ENCODE measurements around the gene CCDC38.
A peak's percentile ranks its signal among the peaks of the same experiment; 100 is the strongest.

Gene CCDC38

DNA sequence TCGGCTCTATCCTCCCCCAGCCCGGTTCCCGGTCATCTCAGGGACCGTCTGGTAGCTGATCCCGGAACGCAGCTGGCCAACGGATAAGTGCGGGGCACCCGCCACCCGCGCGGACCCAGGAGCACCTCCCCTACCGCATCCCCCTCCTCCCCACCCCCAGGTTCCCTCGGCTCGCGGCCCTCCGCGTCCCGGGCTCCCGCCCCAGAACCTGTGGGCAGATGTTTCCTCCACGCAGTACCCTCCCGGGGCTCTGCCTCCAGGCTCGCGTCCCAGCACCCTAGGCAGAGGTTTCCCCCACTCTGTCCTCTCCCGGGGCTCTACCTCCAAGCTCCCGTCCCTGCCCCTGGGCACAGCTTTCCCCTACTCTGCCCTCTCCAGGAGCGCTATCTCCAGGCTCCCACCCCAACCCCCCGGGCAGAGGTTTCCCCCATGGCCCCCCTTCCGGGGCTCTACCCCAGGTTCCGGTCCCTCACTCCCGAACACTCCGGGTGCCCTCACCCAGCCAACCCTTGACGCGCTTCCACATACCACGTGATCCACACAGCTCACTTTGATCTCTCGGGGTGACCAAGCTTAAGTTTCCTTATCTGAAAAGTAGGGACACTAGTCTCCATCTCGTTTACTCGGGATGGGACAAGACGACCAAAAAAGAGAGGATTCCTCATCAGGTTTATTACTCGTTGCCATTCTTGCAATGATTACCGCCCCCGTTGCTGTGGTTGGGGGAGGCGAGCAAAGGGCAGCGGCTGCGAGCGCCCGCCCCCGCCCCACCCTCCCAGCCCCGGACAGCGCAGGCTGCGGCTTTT, at the start of gene CCDC38:
Gene CCDC38, minus strand, starts transcription at position 91 of the 806 bp plus-strand sequence. CDS start 6,105 bp downstream, outside the sequence.
- H3K4me3 Mint-ChIP-seq: peak within 1 kb of the TSS; percentile 96
- H3K27me3 Mint-ChIP-seq: no peaks in the 10 kb centered on the region
- no peaks in the 10 kb centered on the region for H3K36me3 Mint-ChIP-seq
- peak within 1 kb of the TSS; percentile 94 for H3K27ac Mint-ChIP-seq
- peaks cover 8% of the 10 kb centered on the region for H3K4me1 Mint-ChIP-seq
- no peaks in the 10 kb centered on the region for H3K9me3 Mint-ChIP-seq

DNA sequence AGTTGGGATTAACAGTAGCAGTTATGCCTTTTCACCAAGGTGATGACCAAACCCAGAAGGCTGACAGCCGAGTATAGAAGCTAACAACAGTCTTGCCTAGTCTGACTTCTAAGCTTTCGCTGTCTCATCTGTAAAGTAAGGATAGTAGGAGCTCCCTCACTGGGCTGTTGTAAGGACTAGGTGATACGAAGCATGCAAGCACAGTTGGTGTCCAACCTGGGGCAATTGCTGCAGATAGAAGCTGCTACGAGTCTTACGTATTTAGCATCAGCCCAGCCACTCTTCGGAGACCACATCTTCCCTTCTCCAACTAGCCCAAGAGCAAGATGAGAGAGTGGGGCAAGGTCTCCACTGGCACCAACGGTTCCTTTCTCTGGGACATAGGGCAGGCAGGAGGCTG, 47.7 kb upstream of the CCDC38 start:
- Mint-ChIP-seq H3K27ac (no peak overlapping the region), H3K9me3 (no peaks in the 10 kb centered on the region), H3K4me3 (no peak overlapping the region), H3K27me3 (no peaks in the 10 kb centered on the region), H3K36me3 (no peaks in the 10 kb centered on the region), H3K4me1 (no peaks in the 10 kb centered on the region)

DNA sequence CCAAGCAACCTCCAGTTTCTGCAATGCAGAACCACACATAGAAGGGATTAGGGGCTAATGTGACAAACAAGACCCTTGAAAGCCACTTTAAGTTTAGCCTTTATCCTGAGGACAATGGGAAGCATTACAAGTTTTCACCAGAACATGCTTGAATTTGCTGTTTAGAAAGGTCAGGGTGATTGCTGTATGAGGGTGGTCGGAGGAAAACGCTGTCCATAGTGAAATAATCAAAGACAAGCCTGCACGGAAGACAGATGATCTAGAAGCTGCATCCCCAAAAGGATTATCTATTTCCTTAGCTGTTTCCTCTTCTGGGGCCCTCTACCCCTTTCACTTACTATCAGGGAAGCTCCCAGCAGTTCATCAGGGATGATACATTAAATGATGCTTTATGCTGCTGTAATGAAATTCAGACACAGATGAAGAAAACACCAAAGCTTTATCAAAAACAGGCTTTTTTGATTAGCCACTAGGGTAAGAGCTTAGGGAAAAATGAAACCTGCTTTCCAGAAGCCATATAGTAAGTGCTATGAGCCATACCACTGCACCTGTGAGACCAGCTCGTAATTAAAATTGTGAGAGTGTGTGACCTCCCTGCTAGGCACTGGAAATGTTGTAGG, 47.2 kb upstream of the CCDC38 start:
- no peak overlapping the region for H3K27ac Mint-ChIP-seq
- no peak overlapping the region for H3K4me3 Mint-ChIP-seq
- H3K27me3 Mint-ChIP-seq: no peaks in the 10 kb centered on the region
- H3K4me1 Mint-ChIP-seq: no peaks in the 10 kb centered on the region
- no peaks in the 10 kb centered on the region for H3K9me3 Mint-ChIP-seq
- H3K36me3 Mint-ChIP-seq: no peaks in the 10 kb centered on the region

DNA sequence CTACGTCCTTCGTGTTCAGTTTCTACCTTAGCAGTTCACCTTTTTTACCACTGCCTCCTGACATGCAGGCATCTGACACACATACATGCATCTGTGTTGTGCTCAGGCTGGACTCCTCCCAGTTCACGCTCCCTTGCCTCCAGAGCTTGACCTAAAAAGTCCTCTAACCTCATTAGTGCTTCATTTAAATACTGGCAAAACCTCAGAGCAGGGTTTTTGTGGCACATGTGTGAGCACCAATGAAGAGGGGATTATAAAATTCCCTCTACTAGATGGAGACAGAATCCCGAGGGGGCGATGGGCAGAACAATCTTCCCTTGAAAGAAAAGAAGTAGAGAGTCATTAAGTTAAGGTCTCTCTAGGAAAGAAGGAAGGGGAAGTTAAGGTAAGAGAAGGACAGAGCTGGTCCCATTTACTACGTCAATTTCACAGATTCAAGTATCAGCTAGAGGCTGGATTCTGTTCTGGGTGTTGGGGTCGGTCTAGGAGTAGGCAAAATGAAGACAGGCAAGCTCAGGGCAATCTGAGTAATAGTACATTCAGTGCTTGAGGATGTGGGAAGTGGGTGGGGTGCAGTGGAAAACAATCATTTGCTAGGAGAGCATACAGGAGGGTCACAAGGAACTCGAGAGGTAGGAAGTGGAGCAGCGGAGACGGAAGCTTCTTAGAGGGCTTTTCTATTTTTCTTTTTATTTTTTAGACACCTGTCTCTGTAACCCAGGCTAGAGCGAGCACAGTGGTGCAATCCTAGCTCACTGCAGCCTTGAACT, 46.3 kb upstream of the CCDC38 start:
- Mint-ChIP-seq H3K27me3 (no peaks in the 10 kb centered on the region), H3K27ac (no peak overlapping the region), H3K4me1 (no peaks in the 10 kb centered on the region), H3K9me3 (no peaks in the 10 kb centered on the region), H3K4me3 (no peak overlapping the region), H3K36me3 (no peaks in the 10 kb centered on the region)

GRCh38 chr12:95986635-95987570, 44.5 kb upstream of the CCDC38 start:
- no peak overlapping the region for H3K27ac Mint-ChIP-seq
- no peaks in the 10 kb centered on the region for H3K36me3 Mint-ChIP-seq
- no peak overlapping the region for H3K4me3 Mint-ChIP-seq
- H3K9me3 Mint-ChIP-seq: no peaks in the 10 kb centered on the region
- H3K27me3 Mint-ChIP-seq: no peaks in the 10 kb centered on the region
- no peaks in the 10 kb centered on the region for H3K4me1 Mint-ChIP-seq

GRCh38 chr12:95984682-95985081, 42.3 kb upstream of the CCDC38 start:
- no peak overlapping the region for H3K27ac Mint-ChIP-seq
- no peak overlapping the region for H3K4me3 Mint-ChIP-seq
- H3K4me1 Mint-ChIP-seq: no peaks in the 10 kb centered on the region
- H3K36me3 Mint-ChIP-seq: no peaks in the 10 kb centered on the region
- no peaks in the 10 kb centered on the region for H3K27me3 Mint-ChIP-seq
- H3K9me3 Mint-ChIP-seq: no peaks in the 10 kb centered on the region

GRCh38 chr12:95982602-95983001, 40.2 kb upstream of the CCDC38 start:
- H3K4me1 Mint-ChIP-seq: no peaks in the 10 kb centered on the region
- H3K9me3 Mint-ChIP-seq: no peaks in the 10 kb centered on the region
- H3K36me3 Mint-ChIP-seq: no peaks in the 10 kb centered on the region
- H3K27me3 Mint-ChIP-seq: no peaks in the 10 kb centered on the region
- H3K4me3 Mint-ChIP-seq: no peak overlapping the region
- H3K27ac Mint-ChIP-seq: no peak overlapping the region

- Mint-ChIP-seq H3K9me3 (no peaks in the 10 kb centered on the region), H3K27ac (no peak overlapping the region), H3K4me1 (no peaks in the 10 kb centered on the region), H3K27me3 (no peaks in the 10 kb centered on the region), H3K36me3 (no peaks in the 10 kb centered on the region), H3K4me3 (no peak overlapping the region)
Observed at GRCh38 chr12:95980437-95980836, 38.0 kb upstream of the CCDC38 start.

DNA sequence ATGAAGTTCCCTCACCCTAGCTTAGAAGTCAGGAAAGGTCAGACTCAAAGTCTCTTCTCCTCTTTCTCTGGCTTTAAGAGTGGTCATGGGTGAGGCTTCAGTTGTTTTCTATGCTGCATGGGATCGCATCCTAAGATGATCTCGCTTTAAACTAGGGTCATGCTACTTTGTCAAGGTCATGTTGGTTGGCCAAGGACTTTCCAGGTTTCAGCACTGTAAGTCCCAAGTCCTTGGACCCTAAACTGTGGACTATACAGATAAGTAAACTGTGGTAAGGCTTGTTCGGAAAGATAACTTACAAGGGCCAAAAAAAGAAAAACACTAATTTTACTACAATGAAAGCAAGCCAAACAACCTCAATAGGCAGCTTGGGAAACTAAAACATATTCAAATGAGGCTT, 36.4 kb upstream of the CCDC38 start:
- Mint-ChIP-seq H3K9me3 (no peaks in the 10 kb centered on the region), H3K36me3 (no peaks in the 10 kb centered on the region), H3K27ac (no peak overlapping the region), H3K4me1 (no peaks in the 10 kb centered on the region), H3K27me3 (no peaks in the 10 kb centered on the region), H3K4me3 (no peak overlapping the region)

- Mint-ChIP-seq H3K27ac (no peak overlapping the region), H3K36me3 (no peaks in the 10 kb centered on the region), H3K4me1 (no peaks in the 10 kb centered on the region), H3K4me3 (no peak overlapping the region), H3K9me3 (no peaks in the 10 kb centered on the region), H3K27me3 (no peaks in the 10 kb centered on the region)
Observed at GRCh38 chr12:95978351-95978750, 35.9 kb upstream of the CCDC38 start.

DNA sequence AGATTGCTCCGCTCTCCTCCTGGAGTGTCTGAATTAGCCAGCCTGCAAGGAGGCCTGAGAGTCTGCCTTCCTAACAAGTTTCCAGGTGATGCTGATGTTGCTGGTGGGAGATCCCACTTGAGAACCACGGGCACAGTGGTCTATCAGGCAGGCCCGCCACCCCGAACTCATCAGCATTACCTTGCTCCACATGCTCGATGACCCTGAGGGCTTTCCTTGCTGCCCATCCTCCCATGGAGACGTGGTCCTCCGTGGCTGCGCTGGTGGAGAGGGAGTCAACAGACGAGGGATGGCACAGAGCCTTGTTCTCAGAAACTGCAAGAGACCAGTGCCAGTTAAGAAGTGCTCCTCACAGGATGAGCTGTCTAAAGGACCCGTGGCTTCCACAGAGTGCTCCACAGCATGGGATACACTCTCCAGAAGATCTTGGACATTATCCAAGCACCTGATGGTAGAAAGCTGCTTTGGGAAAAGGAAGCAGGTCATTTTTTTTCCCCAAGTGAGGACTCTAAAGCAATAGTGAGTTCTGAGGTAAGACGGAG, 35.4 kb upstream of the CCDC38 start:
- Mint-ChIP-seq H3K36me3 (no peaks in the 10 kb centered on the region), H3K27me3 (no peaks in the 10 kb centered on the region), H3K9me3 (no peaks in the 10 kb centered on the region), H3K4me1 (no peaks in the 10 kb centered on the region), H3K4me3 (no peak overlapping the region), H3K27ac (no peak overlapping the region)

GRCh38 chr12:95976416-95976832, 34.0 kb upstream of the CCDC38 start:
- Mint-ChIP-seq H3K4me1 (no peaks in the 10 kb centered on the region), H3K27ac (no peak overlapping the region), H3K27me3 (no peaks in the 10 kb centered on the region), H3K9me3 (no peaks in the 10 kb centered on the region), H3K4me3 (no peak overlapping the region), H3K36me3 (no peaks in the 10 kb centered on the region)

DNA sequence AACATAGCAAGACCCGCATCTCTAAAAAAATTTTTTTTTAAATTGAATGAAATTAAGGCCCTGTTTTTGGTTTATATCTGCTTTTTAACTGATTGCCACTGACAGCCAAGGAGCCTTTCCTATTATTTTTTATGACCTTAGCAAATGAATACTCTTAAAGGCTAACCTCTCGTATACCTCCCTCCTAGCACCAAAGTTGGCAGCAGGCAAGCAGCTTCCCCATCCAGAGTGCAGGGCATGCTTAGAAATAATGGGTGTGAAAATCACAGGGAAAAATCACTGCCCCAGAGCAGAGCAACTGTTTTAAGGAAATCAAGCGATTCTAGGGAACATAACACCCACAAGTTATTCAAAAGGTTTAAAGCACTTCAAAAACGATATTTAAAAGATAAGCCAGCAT, 33.1 kb upstream of the CCDC38 start:
- no peak overlapping the region for H3K4me3 Mint-ChIP-seq
- no peak overlapping the region for H3K27ac Mint-ChIP-seq
- H3K4me1 Mint-ChIP-seq: no peaks in the 10 kb centered on the region
- H3K36me3 Mint-ChIP-seq: no peaks in the 10 kb centered on the region
- no peaks in the 10 kb centered on the region for H3K9me3 Mint-ChIP-seq
- H3K27me3 Mint-ChIP-seq: no peaks in the 10 kb centered on the region

DNA sequence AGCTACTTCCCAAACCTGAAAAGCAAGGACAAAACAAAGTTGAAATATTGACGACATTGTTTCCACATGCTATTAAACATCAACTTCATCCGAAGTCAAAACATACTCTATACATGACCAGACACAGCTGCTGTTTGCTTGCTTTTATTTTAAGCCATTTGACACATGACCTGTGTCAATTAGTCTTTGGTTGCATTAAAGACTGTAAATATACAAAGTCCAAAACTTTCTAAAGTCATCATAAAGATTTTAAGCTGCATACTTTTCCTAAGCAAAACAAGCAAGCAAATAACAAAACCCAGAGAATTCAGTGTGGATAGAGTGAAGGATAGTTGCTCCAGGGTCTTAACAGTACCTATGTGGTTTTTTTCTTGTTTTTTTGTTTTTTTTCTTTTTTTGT, 31.9 kb upstream of the CCDC38 start:
- Mint-ChIP-seq H3K9me3 (no peaks in the 10 kb centered on the region), H3K4me3 (no peak overlapping the region), H3K27ac (no peak overlapping the region), H3K27me3 (no peaks in the 10 kb centered on the region), H3K36me3 (no peaks in the 10 kb centered on the region), H3K4me1 (no peaks in the 10 kb centered on the region)
